ENCODE results near the gene GALNT11.

The GALNT11 gene

GRCh38 chr7:152133804-152134203 is 108.3 kb downstream of the GALNT11 start:
- H3K9ac ChIP-seq (ENCODE audit: low read length) = no peak overlapping the region
- H3K27ac ChIP-seq (ENCODE audit: low read depth, low read length, poor library complexity, severe bottlenecking) = no peak overlapping the region
- no peak overlapping the region for H3K4me2 ChIP-seq (ENCODE audit: low read length)
- no peaks in the 10 kb centered on the region for H4K20me1 ChIP-seq (ENCODE audit: insufficient read depth, low read length)
- H3K4me3 ChIP-seq (ENCODE audit: low read depth, low read length, poor library complexity, severe bottlenecking) = no peak overlapping the region
- no peaks in the 10 kb centered on the region for H3K4me1 ChIP-seq (ENCODE audit: insufficient read depth, low read length, severe bottlenecking)
- H3K9me3 ChIP-seq (ENCODE audit: low read length) = no peaks in the 10 kb centered on the region
- no peaks in the 10 kb centered on the region for H3K9me2 ChIP-seq (ENCODE audit: low read depth, low read length)
- H3K27me3 ChIP-seq (ENCODE audit: insufficient read depth, low read length) = no peaks in the 10 kb centered on the region
- no peaks in the 10 kb centered on the region; the same call in 1 of the 2 replicates for H3F3A ChIP-seq (ENCODE audit: insufficient read depth, low read length)
- TF ChIP-seq, protein P1, sequence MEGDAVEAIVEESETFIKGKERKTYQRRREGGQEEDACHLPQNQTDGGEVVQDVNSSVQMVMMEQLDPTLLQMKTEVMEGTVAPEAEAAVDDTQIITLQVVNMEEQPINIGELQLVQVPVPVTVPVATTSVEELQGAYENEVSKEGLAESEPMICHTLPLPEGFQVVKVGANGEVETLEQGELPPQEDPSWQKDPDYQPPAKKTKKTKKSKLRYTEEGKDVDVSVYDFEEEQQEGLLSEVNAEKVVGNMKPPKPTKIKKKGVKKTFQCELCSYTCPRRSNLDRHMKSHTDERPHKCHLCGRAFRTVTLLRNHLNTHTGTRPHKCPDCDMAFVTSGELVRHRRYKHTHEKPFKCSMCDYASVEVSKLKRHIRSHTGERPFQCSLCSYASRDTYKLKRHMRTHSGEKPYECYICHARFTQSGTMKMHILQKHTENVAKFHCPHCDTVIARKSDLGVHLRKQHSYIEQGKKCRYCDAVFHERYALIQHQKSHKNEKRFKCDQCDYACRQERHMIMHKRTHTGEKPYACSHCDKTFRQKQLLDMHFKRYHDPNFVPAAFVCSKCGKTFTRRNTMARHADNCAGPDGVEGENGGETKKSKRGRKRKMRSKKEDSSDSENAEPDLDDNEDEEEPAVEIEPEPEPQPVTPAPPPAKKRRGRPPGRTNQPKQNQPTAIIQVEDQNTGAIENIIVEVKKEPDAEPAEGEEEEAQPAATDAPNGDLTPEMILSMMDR (IDR thresholded peaks at IDR 0.05; ENCODE audit: low read length) = no peak
- TF ChIP-seq EZH2 (IDR thresholded peaks at IDR 0.05; ENCODE audit: borderline replicate concordance, low read length) = no peak
- no peak overlapping the region for H2AFZ ChIP-seq (ENCODE audit: low read length)
- H3K79me2 ChIP-seq (ENCODE audit: insufficient read depth, low read length) = no peaks in the 10 kb centered on the region
- H3K36me3 ChIP-seq (ENCODE audit: insufficient read depth, low read length) = peaks cover 90% of the 10 kb centered on the region

DNA sequence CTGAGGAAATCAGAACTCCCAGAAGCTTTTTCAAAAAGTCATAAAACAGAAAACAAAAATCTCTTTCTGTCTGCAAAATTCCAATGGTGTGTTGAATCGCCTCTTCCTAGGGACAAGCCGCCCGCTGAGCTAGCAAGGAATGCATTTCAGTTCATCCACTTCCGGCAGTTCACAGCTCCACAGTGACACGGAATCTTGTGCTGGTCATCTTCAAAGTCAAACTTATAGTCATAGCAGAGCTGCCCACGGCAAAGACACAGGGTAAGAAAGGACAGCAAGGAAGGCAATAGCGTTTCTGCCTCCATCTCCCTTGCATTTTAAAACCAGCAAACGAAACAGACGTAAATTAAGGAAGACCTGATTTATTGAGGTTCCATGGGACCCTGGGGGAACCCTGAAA is 111.2 kb downstream of the GALNT11 start:
- Histone ChIP-seq H3K9ac (ENCODE audit: low read length) (no peak overlapping the region), H4K20me1 (ENCODE audit: insufficient read depth, low read length) (no peaks in the 10 kb centered on the region), H3K27ac (ENCODE audit: low read depth, low read length, poor library complexity, severe bottlenecking) (no peak overlapping the region), H3K9me3 (ENCODE audit: low read length) (no peaks in the 10 kb centered on the region), H3K79me2 (ENCODE audit: insufficient read depth, low read length) (no peaks in the 10 kb centered on the region), H3F3A (ENCODE audit: insufficient read depth, low read length) (no peaks in the 10 kb centered on the region; the same call in 1 of the 2 replicates), H3K4me2 (ENCODE audit: low read length) (no peak overlapping the region), H3K4me1 (ENCODE audit: insufficient read depth, low read length, severe bottlenecking) (no peaks in the 10 kb centered on the region), H3K4me3 (ENCODE audit: low read depth, low read length, poor library complexity, severe bottlenecking) (no peak overlapping the region), H2AFZ (ENCODE audit: low read length) (no peak overlapping the region), H3K27me3 (ENCODE audit: insufficient read depth, low read length) (no peaks in the 10 kb centered on the region), H3K9me2 (ENCODE audit: low read depth, low read length) (no peaks in the 10 kb centered on the region), H3K36me3 (ENCODE audit: insufficient read depth, low read length) (peaks cover 91% of the 10 kb centered on the region)
- TF ChIP-seq, protein P1 (IDR thresholded peaks at IDR 0.05; ENCODE audit: low read length) = no peak
- no peak for TF ChIP-seq EZH2 (IDR thresholded peaks at IDR 0.05; ENCODE audit: borderline replicate concordance, low read length)

- H3F3A ChIP-seq (ENCODE audit: insufficient read depth, low read length) = no peaks in the 10 kb centered on the region; the same call in 1 of the 2 replicates
- H3K4me2 ChIP-seq (ENCODE audit: low read length) = no peak overlapping the region
- H3K4me1 ChIP-seq (ENCODE audit: insufficient read depth, low read length, severe bottlenecking) = no peaks in the 10 kb centered on the region
- no peak overlapping the region for H2AFZ ChIP-seq (ENCODE audit: low read length)
- no peak overlapping the region for H3K4me3 ChIP-seq (ENCODE audit: low read depth, low read length, poor library complexity, severe bottlenecking)
- H3K27me3 ChIP-seq (ENCODE audit: insufficient read depth, low read length) = no peaks in the 10 kb centered on the region
- no peak overlapping the region for H3K9ac ChIP-seq (ENCODE audit: low read length)
- peaks cover 91% of the 10 kb centered on the region for H3K36me3 ChIP-seq (ENCODE audit: insufficient read depth, low read length)
- H3K27ac ChIP-seq (ENCODE audit: low read depth, low read length, poor library complexity, severe bottlenecking) = no peak overlapping the region
- no peaks in the 10 kb centered on the region for H3K9me3 ChIP-seq (ENCODE audit: low read length)
- no peaks in the 10 kb centered on the region for H3K79me2 ChIP-seq (ENCODE audit: insufficient read depth, low read length)
- no peaks in the 10 kb centered on the region for H3K9me2 ChIP-seq (ENCODE audit: low read depth, low read length)
- TF ChIP-seq, protein P1 (IDR thresholded peaks at IDR 0.05; ENCODE audit: low read length) = no peak
- no peak for TF ChIP-seq EZH2 (IDR thresholded peaks at IDR 0.05; ENCODE audit: borderline replicate concordance, low read length)
- no peaks in the 10 kb centered on the region for H4K20me1 ChIP-seq (ENCODE audit: insufficient read depth, low read length)
Measured at GRCh38 chr7:152137476-152138025, 112.1 kb downstream of the GALNT11 start.

Measured in OCI-LY1 (cell line).